Parathyroid adenoma (tissue), 2 donors: Measurements from ENCODE around the gene CD58.
"Not testable (repeated sequence)": the region's sequence is repeated elsewhere in the genome, so short reads cannot be mapped to it uniquely, and the experiment has no call there.

ENCODE experiments used
- H2AFZ ChIP-seq: fragments of 300-600 bp; sonication (generic); one replicate; pipeline ENCODE4 v1.7.0; 2017; ENCODE audit warnings: antibody characterized with exemption, mild to moderate bottlenecking
- H3K27ac ChIP-seq: fragments of 300-600 bp; sonication (generic); one replicate; pipeline ENCODE4 v1.7.0; 2017
- H3K27me3 ChIP-seq: fragments of 300-600 bp; sonication (generic); one replicate; pipeline ENCODE4 v1.7.0; 2017; ENCODE audit warnings: low read length; ENCODE audit not compliant: control insufficient read depth, insufficient read depth
- H3K36me3 ChIP-seq: fragments of 300-600 bp; sonication (generic); one replicate; pipeline ENCODE4 v1.7.0; 2017; ENCODE audit warnings: low read length; ENCODE audit not compliant: control insufficient read depth, insufficient read depth
- H3K4me1 ChIP-seq: fragments of 300-600 bp; sonication (generic); one replicate; pipeline ENCODE4 v1.7.0; 2017; ENCODE audit warnings: control low read depth
- H3K4me2 ChIP-seq: fragments of 300-600 bp; sonication (generic); one replicate; pipeline ENCODE4 v1.7.0; 2017; ENCODE audit warnings: low read length
- H3K4me3 ChIP-seq: fragments of 300-600 bp; sonication (generic); one replicate; pipeline ENCODE4 v1.7.0; 2017; ENCODE audit warnings: low read depth, low read length
- H3K79me2 ChIP-seq: fragments of 300-600 bp; sonication (generic); one replicate; pipeline ENCODE4 v1.7.0; 2017; ENCODE audit warnings: control low read depth
- H3K9ac ChIP-seq: fragments of 300-600 bp; sonication (generic); one replicate; pipeline ENCODE4 v1.7.0; 2017; ENCODE audit warnings: mild to moderate bottlenecking
- H3K9me3 ChIP-seq: fragments of 300-600 bp; sonication (generic); one replicate; pipeline ENCODE4 v1.7.0; 2017; ENCODE audit warnings: low read length; ENCODE audit not compliant: control insufficient read depth
- CTCF ChIP-seq: fragments of 300-600 bp; sonication (generic); IDR thresholded peaks from one replicate; pipeline ENCODE4 v1.7.0; 2017; ENCODE audit warnings: antibody characterized with exemption, mild to moderate bottlenecking
- donor health status: primary hyperparathyroidism.

CD58 gene

GRCh38 chr1:116605315-116605714 lies 34.5 kb upstream of the CD58 start:
- TF ChIP-seq CTCF: no peak
- H3K9me3 ChIP-seq: no peaks in the 10 kb centered on the region
- H3K4me1 ChIP-seq: no peaks in the 10 kb centered on the region
- no peak overlapping the region for H3K27ac ChIP-seq
- no peaks in the 10 kb centered on the region for H3K27me3 ChIP-seq
- H3K4me2 ChIP-seq: no peak overlapping the region
- no peak overlapping the region for H2AFZ ChIP-seq
- H3K36me3 ChIP-seq: no peaks in the 10 kb centered on the region
- H3K79me2 ChIP-seq: no peaks in the 10 kb centered on the region
- H3K4me3 ChIP-seq: no peak overlapping the region
- no peak overlapping the region for H3K9ac ChIP-seq

GRCh38 chr1:116604408-116604807 lies 33.6 kb upstream of the CD58 start:
- not testable (repeated sequence) for H3K79me2 ChIP-seq, H3K36me3 ChIP-seq, H3K27ac ChIP-seq, H3K27me3 ChIP-seq, H3K4me2 ChIP-seq, H3K9ac ChIP-seq, H3K9me3 ChIP-seq, H3K4me3 ChIP-seq, H2AFZ ChIP-seq, H3K4me1 ChIP-seq

GRCh38 chr1:116603646-116604045 lies 32.8 kb upstream of the CD58 start:
- H3K79me2 ChIP-seq, H3K4me2 ChIP-seq, H3K9ac ChIP-seq, H3K4me1 ChIP-seq, H3K27ac ChIP-seq, H3K4me3 ChIP-seq, H3K36me3 ChIP-seq, H3K27me3 ChIP-seq, H2AFZ ChIP-seq, H3K9me3 ChIP-seq: not testable (repeated sequence)

GRCh38 chr1:116599369-116599768 lies 28.5 kb upstream of the CD58 start:
- H3K9ac ChIP-seq, H3K36me3 ChIP-seq, H3K4me3 ChIP-seq, H3K27ac ChIP-seq, H3K9me3 ChIP-seq, H2AFZ ChIP-seq, H3K79me2 ChIP-seq, H3K27me3 ChIP-seq, H3K4me1 ChIP-seq, H3K4me2 ChIP-seq: not testable (repeated sequence)

- H3K4me1 ChIP-seq, H3K79me2 ChIP-seq, H3K4me3 ChIP-seq, H3K27ac ChIP-seq, H3K27me3 ChIP-seq, H3K36me3 ChIP-seq, H3K9ac ChIP-seq, H2AFZ ChIP-seq, H3K4me2 ChIP-seq, H3K9me3 ChIP-seq: not testable (repeated sequence)
Observed at GRCh38 chr1:116598420-116599036, 27.7 kb upstream of the CD58 start.

- not testable (repeated sequence) for H3K79me2 ChIP-seq, H3K4me3 ChIP-seq, H3K9ac ChIP-seq, H3K27me3 ChIP-seq, H3K4me2 ChIP-seq, H3K36me3 ChIP-seq, H3K4me1 ChIP-seq, H3K27ac ChIP-seq, H3K9me3 ChIP-seq, H2AFZ ChIP-seq
Observed at GRCh38 chr1:116597388-116597787, 26.6 kb upstream of the CD58 start.

GRCh38 chr1:116596742-116597307 lies 26.0 kb upstream of the CD58 start:
- H3K27me3 ChIP-seq, H3K79me2 ChIP-seq, H3K4me3 ChIP-seq, H3K4me2 ChIP-seq, H2AFZ ChIP-seq, H3K4me1 ChIP-seq, H3K36me3 ChIP-seq, H3K9ac ChIP-seq, H3K27ac ChIP-seq, H3K9me3 ChIP-seq: not testable (repeated sequence)
